Lower leg skin (tissue), 3 donors: ENCODE data around the gene POLR1D.

Experiments used
- POLR2A ChIP-seq, 2 donors: fragments of 450-650 bp; IDR thresholded peaks; one replicate each; pipeline ENCODE4 v1.6.1; 2016 to 2017; ENCODE audit warnings: antibody characterized with exemption in 2 of 2, mild to moderate bottlenecking in 1 of 2, moderate library complexity in 1 of 2
- TF ChIP-seq, protein P1 (sequence below), 3 donors: fragments of 450-650 bp; IDR thresholded peaks; one replicate each; pipeline ENCODE4 v1.5.1; 2016; ENCODE audit warnings: antibody characterized with exemption in 3 of 3, mild to moderate bottlenecking in 3 of 3, moderate library complexity in 2 of 3

GRCh38 chr13:27619093-27619727 lies 2.5 kb upstream of the POLR1D start:
- TF ChIP-seq, protein P1, sequence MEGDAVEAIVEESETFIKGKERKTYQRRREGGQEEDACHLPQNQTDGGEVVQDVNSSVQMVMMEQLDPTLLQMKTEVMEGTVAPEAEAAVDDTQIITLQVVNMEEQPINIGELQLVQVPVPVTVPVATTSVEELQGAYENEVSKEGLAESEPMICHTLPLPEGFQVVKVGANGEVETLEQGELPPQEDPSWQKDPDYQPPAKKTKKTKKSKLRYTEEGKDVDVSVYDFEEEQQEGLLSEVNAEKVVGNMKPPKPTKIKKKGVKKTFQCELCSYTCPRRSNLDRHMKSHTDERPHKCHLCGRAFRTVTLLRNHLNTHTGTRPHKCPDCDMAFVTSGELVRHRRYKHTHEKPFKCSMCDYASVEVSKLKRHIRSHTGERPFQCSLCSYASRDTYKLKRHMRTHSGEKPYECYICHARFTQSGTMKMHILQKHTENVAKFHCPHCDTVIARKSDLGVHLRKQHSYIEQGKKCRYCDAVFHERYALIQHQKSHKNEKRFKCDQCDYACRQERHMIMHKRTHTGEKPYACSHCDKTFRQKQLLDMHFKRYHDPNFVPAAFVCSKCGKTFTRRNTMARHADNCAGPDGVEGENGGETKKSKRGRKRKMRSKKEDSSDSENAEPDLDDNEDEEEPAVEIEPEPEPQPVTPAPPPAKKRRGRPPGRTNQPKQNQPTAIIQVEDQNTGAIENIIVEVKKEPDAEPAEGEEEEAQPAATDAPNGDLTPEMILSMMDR (IDR thresholded peaks at IDR 0.05): no peak
- TF ChIP-seq POLR2A (IDR thresholded peaks at IDR 0.05): no peak
